Measurements from ENCODE around the gene GLRX.
A peak's percentile ranks its signal among the peaks of the same experiment; 100 is the strongest.

Gene GLRX

DNA sequence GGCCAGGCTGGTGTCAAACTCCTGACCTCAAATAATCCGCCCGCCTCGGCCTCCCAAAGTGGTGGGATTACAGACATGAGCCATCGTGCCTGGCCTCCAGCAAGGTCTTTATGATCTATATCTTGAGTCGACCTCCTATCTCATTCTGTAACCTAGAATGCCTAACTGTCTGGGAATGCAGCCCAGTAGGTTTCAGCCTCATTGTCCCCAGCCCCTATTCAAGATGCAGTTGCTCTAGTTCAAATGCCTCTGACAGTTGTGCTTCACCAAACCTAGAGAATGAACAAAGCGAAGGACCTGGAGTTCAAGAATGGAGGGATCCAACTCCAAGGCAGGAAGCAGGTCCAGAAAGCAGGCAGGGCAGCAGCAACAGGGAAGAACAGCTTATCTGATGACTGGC is 30.8 kb downstream of the GLRX start:
- Histone ChIP-seq H3K36me3 (ENCODE audit: control insufficient read depth, insufficient read depth, low read length) (no peaks in the 10 kb centered on the region), H2AFZ (no peak overlapping the region), H3K9ac (no peak overlapping the region), H3K4me1 (peaks cover 16% of the 10 kb centered on the region), H3K27me3 (ENCODE audit: control insufficient read depth, insufficient read depth, low read length) (no peaks in the 10 kb centered on the region), H3K79me2 (no peaks in the 10 kb centered on the region), H3K4me2 (ENCODE audit: low read length) (no peak overlapping the region), H3K27ac (no peak overlapping the region), H3K9me3 (ENCODE audit: control insufficient read depth, low read length) (no peaks in the 10 kb centered on the region), H3K4me3 (ENCODE audit: low read depth, low read length) (no peak overlapping the region)
- TF ChIP-seq, protein P1, sequence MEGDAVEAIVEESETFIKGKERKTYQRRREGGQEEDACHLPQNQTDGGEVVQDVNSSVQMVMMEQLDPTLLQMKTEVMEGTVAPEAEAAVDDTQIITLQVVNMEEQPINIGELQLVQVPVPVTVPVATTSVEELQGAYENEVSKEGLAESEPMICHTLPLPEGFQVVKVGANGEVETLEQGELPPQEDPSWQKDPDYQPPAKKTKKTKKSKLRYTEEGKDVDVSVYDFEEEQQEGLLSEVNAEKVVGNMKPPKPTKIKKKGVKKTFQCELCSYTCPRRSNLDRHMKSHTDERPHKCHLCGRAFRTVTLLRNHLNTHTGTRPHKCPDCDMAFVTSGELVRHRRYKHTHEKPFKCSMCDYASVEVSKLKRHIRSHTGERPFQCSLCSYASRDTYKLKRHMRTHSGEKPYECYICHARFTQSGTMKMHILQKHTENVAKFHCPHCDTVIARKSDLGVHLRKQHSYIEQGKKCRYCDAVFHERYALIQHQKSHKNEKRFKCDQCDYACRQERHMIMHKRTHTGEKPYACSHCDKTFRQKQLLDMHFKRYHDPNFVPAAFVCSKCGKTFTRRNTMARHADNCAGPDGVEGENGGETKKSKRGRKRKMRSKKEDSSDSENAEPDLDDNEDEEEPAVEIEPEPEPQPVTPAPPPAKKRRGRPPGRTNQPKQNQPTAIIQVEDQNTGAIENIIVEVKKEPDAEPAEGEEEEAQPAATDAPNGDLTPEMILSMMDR (IDR thresholded peaks at IDR 0.05) = no peak

DNA sequence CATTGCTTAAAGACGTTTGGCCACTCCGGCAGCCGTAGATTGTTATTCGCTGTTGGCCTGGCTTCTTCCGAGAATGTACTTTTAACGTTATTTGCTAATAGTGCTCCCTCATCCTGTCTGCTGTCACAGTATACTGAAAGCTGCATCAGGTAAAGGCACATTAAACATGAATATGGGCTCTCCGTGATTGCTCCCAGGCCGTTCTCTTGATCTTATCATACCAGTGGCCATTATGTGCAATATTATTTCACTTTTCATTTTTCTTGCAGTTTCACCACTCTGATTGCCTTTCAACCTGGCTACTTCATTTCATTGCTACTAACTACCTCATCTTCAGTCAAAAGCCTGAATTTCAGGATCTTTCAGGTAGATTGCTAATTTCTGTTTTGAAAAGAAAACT is 34.0 kb downstream of the GLRX start:
- no peaks in the 10 kb centered on the region for H3K79me2 ChIP-seq
- no peaks in the 10 kb centered on the region for H3K27me3 ChIP-seq (ENCODE audit: control insufficient read depth, insufficient read depth, low read length)
- H3K4me3 ChIP-seq (ENCODE audit: low read depth, low read length) = no peak overlapping the region
- H3K4me1 ChIP-seq = peaks cover 16% of the 10 kb centered on the region
- H3K4me2 ChIP-seq (ENCODE audit: low read length) = no peak overlapping the region
- TF ChIP-seq, protein P1 (IDR thresholded peaks at IDR 0.05) = no peak
- peak overlapping the region; percentile 52 for H3K27ac ChIP-seq
- H3K9ac ChIP-seq = no peak overlapping the region
- H2AFZ ChIP-seq = peak overlapping the region; percentile 74
- H3K36me3 ChIP-seq (ENCODE audit: control insufficient read depth, insufficient read depth, low read length) = no peaks in the 10 kb centered on the region
- no peaks in the 10 kb centered on the region for H3K9me3 ChIP-seq (ENCODE audit: control insufficient read depth, low read length)

DNA sequence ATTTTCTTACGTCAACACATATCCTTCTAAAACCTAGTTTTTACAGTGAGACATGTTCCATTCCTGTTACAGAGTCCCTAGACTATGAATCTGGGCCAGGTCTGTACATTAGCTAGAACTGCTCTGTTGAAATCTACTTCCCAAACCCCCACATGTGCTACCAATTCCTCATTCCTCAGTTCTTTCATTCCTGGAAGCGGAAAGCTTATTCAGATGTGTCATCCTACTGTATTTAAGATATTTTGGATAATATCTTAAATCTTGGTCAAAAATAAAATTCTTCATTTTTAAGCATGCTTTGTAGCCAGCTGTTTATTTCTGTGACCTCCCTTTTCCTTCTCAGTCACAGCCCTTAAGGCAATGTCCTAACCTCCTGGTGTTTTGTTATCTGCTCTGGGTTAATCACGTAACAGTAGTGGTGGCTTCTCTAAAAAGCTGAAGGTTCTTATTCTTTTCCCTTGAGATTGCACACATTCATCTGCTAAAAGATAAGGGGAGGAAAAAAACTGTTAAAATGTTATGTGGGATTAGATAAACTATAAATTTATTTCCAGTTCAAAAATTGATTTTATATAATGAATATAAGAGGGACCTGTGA is 35.6 kb downstream of the GLRX start:
- Histone ChIP-seq H3K27me3 (ENCODE audit: control insufficient read depth, insufficient read depth, low read length) (no peaks in the 10 kb centered on the region), H3K9ac (no peak overlapping the region), H3K79me2 (no peaks in the 10 kb centered on the region), H3K4me1 (peaks cover 16% of the 10 kb centered on the region), H2AFZ (no peak overlapping the region), H3K4me3 (ENCODE audit: low read depth, low read length) (no peak overlapping the region), H3K27ac (no peak overlapping the region), H3K4me2 (ENCODE audit: low read length) (no peak overlapping the region), H3K9me3 (ENCODE audit: control insufficient read depth, low read length) (no peaks in the 10 kb centered on the region), H3K36me3 (ENCODE audit: control insufficient read depth, insufficient read depth, low read length) (no peaks in the 10 kb centered on the region)
- TF ChIP-seq, protein P1 (IDR thresholded peaks at IDR 0.05) = no peak

DNA sequence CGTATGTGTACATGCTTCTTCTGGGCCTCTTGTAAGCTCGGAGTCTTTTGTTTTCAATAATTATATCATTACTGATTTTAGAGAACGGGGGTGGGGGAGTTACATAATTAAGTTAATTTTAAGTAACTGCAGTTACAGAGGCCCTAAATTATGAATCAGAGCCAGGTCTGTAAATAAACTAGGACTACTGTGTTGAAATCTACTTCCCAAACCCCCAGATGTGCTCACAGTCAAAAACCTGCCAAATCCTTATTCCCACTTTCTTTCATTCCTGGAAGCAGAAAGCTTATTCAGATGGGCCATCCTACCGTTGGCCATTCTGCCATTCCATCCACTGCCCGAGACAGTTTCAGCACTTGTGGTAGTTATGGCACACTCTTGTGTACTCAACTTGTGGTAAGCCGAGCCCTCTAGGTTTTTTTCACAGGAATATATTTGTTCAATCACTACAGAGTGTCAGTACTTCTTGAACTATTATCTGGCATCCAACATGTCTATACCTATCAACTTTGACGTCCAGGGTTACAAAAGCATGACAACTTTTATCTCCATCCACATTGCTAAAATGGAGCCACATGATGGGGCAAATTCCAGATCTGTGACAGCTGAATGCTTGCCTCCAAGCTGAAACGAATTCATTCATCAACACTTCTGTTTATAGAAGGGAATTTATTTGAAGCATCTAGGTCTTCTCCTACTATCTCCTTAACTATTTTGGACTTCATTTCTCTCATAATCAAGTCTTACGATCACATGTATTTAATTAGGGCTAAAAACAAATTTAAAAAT is 37.8 kb downstream of the GLRX start:
- Histone ChIP-seq H3K9ac (no peak overlapping the region), H3K27ac (no peak overlapping the region), H3K79me2 (no peaks in the 10 kb centered on the region), H3K9me3 (ENCODE audit: control insufficient read depth, low read length) (no peaks in the 10 kb centered on the region), H3K4me1 (peaks cover 24% of the 10 kb centered on the region), H3K4me2 (ENCODE audit: low read length) (no peak overlapping the region), H3K4me3 (ENCODE audit: low read depth, low read length) (no peak overlapping the region), H2AFZ (no peak overlapping the region), H3K36me3 (ENCODE audit: control insufficient read depth, insufficient read depth, low read length) (no peaks in the 10 kb centered on the region), H3K27me3 (ENCODE audit: control insufficient read depth, insufficient read depth, low read length) (no peaks in the 10 kb centered on the region)
- TF ChIP-seq, protein P1 (IDR thresholded peaks at IDR 0.05) = no peak
